GM13977 (cell line): ENCODE measurements around the gene SCAPER.

Experiments used
- DNase-seq: peaks from one replicate; pipeline ENCODE4 v3.0.0; 2012; ENCODE audit warnings: low spot score
- in situ Hi-C: fragments of 300-500 bp; cut with MboI; formaldehyde crosslinking; loops from one replicate; pipeline ENCODE4 v1.12.0; 2022; ENCODE audit warnings: low sequenced_read_pairs, low pct_unique_long_range_greater_than_20kb, mixed read lengths, inconsistent platforms; ENCODE audit not compliant: unreplicated experiment
- TF ChIP-seq, protein P1 (sequence below): IDR thresholded peaks from 2 replicates; pipeline ENCODE4 v1.5.1; 2012; ENCODE audit warnings: mild to moderate bottlenecking, control low read depth; ENCODE audit not compliant: insufficient read depth; ENCODE audit errors: extremely low read depth, missing control alignments

Gene SCAPER

DNA sequence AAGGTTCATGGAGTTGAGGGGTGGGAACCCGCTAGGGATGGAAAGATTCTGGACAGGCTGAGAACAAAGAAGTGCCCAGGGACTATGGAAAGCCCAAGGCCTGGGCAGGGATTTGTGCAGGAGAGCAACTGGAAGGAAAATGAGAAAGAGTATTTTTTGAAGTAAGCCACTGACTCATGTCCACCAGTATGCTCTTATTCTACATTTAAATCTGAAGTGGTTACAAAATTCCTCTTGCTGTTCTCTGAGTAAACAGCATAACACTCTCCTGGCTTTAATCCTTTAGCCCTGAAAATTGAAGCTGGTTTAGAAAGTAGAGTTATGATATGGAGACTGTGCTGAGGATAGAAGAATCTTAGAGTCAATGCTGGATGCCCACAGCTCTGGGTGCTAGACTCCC lies 403.4 kb downstream of the SCAPER start:
- in situ Hi-C loops: no loop called here
- DNase-seq: no peak
- TF ChIP-seq, protein P1, sequence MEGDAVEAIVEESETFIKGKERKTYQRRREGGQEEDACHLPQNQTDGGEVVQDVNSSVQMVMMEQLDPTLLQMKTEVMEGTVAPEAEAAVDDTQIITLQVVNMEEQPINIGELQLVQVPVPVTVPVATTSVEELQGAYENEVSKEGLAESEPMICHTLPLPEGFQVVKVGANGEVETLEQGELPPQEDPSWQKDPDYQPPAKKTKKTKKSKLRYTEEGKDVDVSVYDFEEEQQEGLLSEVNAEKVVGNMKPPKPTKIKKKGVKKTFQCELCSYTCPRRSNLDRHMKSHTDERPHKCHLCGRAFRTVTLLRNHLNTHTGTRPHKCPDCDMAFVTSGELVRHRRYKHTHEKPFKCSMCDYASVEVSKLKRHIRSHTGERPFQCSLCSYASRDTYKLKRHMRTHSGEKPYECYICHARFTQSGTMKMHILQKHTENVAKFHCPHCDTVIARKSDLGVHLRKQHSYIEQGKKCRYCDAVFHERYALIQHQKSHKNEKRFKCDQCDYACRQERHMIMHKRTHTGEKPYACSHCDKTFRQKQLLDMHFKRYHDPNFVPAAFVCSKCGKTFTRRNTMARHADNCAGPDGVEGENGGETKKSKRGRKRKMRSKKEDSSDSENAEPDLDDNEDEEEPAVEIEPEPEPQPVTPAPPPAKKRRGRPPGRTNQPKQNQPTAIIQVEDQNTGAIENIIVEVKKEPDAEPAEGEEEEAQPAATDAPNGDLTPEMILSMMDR: no peak

DNA sequence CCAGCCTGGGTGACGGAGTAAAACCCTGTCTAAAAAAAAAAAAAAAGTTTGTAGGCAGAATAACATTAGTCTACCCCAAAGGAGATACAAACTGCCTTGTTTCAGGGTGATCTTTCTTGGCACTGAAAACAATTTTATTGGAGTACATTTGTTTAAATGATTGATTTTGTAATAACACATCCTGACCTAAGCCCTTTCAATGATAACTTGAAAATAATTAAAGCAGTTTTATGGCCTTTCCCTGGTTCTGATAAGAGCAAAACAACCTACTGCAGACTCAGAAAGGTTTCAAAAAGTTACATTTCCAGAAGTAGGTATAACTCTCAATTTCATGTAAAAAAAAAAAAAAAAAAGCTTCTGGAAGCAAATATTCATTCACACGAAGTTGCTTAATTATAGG lies 404.1 kb downstream of the SCAPER start:
- in situ Hi-C loops: no loop called here

DNA sequence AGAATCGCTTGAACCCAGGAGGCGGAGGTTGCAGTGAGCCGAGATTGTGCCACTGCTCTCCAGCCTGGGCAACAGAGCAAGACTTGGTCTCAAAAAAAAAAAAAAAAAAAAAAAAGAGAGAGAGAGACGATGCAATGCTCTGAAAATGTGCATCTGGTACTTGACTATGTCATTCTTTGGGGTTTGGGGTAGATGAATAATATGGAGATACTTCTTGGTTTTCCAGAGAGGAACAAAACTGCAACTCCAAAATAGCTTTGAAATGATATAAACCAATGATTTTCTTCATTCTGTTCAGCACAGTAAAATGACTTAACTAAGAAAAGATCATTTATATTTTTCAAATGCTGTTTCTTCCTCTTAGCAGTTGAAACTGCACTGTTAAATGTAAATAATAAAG lies 409.7 kb downstream of the SCAPER start:
- TF ChIP-seq, protein P1: no peak
- in situ Hi-C loops: no loop called here
- no peak for DNase-seq

More for the DNA sequence above, 404.1 kb downstream of the SCAPER start:
- TF ChIP-seq, protein P1: no peak
- no peak for DNase-seq

DNA sequence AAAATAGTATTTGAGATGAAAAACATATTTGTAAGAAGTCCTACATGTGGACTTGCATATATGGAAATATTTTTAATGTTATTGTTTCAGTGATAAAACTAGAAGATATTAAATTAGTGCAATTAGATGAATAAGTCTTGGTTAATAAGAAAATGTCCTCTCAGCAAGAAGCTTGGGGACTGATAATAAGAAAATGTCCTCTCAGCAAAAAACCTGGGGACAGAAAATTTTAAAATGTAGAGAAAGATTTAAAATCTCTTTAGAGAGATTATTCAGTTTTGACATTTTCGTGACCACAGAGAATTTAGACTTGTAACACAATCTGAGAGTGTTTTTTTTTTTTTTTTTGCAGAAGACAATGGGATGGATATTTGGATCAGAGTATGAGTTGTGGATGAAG lies 412.6 kb downstream of the SCAPER start:
- no peak for DNase-seq
- TF ChIP-seq, protein P1: no peak
- in situ Hi-C loops: no loop called here

DNA sequence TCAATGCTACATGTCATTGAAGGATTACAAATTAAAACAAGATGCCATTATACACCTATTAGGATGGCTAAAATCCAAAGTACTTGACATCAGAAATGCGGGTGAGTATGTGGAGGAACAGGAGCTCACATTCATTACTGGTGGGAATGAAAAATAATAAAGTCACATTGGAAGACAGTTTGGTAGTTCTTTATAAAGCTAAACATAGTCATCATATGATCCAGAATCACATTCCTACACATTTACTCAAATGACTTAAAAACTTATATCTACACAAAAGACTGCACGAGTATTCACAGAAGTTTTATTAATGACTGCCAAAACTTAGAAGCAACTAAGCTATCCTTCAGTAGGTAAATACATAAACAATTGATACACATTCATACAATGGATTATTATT lies 421.4 kb downstream of the SCAPER start:
- TF ChIP-seq, protein P1: no peak
- in situ Hi-C loops: no loop called here
- DNase-seq: no peak

DNA sequence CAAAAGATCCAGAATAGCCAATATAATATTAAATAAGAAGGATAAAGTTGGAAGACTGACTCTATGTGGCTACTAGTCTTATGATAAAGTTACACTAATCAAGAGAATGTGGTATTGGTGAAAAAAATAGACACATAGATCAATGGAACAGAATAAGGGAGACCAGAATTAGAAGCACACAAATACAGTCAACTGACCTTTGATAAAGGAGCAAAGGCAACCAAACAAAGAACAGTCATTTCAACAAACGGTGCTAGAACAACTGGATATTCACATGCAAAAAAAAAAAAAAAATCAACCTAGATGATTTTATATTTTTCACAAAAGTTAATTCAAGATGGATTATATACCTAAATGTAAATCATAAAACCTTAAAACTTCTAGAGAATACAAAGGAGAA lies 422.1 kb downstream of the SCAPER start:
- in situ Hi-C loops: no loop called here
- no peak for DNase-seq
- TF ChIP-seq, protein P1: no peak

DNA sequence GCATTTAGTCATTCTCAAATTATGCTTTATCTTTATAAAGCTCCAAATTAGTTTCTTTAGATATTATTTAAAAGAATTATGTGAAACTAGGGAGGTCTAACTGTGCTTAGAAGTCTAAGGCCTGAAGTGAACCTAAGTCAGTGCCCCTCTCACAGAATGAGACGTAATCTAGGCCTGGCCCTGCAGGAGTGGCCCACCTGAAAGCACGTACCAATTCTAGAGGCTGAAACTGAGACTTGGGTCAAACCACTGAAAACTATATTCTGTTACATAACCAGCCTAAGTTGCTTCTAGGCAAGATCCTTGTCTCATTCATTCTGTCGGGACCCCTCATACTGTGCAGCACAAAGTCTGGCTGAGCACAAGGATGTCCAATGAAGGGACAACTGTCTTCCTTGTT lies 424.9 kb downstream of the SCAPER start:
- TF ChIP-seq, protein P1: no peak
- no peak for DNase-seq
- in situ Hi-C loops: no loop called here
